Measurements from ENCODE around the gene ZNF688. TPM values are rescaled to one million over a fixed set of nuclear protein-coding genes. Genes with fewer than 3 reads are reported as not detected.

Gene ZNF688
- total RNA-seq, 1 experiment from 2014 or later, result 3.6 TPM

DNA sequence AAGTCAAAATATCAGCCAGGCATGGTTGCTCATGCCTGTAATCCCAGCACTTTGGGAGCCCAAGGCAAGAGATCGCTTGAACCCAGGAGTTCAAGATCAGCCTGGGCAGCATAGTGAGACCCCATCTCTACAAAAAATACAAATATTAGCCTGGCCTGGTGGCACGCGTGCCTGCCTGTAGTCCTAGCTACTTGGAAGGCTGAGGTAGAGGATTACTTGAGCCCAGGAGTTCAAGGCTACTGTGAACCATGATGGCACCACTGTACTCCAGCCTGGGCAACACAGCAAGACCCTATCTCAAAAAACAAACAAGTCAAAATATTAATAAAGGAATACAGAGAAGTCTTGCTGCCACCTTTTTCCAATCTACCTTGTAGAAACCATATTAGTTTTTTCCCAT lies 34.5 kb upstream of the ZNF688 start:
- ATAC-seq (no peak), DNase-seq (ENCODE audit: low read depth, low spot score) (no peak)
- TF ChIP-seq RAD21 (IDR thresholded peaks at IDR 0.05; ENCODE audit: low read depth) (no peak), POLR2A (IDR thresholded peaks at IDR 0.05; ENCODE audit: borderline replicate concordance, extremely low read depth, insufficient read depth, insufficient read length) (no peak), TCF7L2 (IDR thresholded peaks at IDR 0.05; ENCODE audit: borderline replicate concordance, extremely low read depth, insufficient read depth, insufficient read length) (no peak), POLR2AphosphoS5 (IDR thresholded peaks at IDR 0.05; ENCODE audit: low read depth, low read length) (no peak), CTCF (IDR thresholded peaks at IDR 0.05 in 2 of 3, conservative IDR thresholded peaks at IDR 0.05 in 1 of 3; ENCODE audit: borderline replicate concordance in 1 of 3, insufficient read depth in 1 of 3, low read depth in 2 of 3, low read length in 2 of 3) (no peak), ATF3 (IDR thresholded peaks at IDR 0.05) (no peak)
- Histone ChIP-seq H3K4me3 (replicated peaks in 1 of 2; ENCODE audit: low read depth in 1 of 2, low read length in 2 of 2) (no peak overlapping the region), H3K27me3 (ENCODE audit: insufficient read depth, low read length) (no peaks in the 10 kb centered on the region), H3K4me2 (ENCODE audit: low read length) (no peak overlapping the region), H3K79me2 (ENCODE audit: insufficient read depth, low read length) (peaks cover 16% of the 10 kb centered on the region), H3K4me1 (ENCODE audit: control insufficient read depth in 1 of 2, insufficient read depth in 2 of 2, low read length in 2 of 2) (peaks cover 9 to 14% of the 10 kb centered on the region in 2 experiments; a peak in 2 of 4 replicates), H3K36me3 (ENCODE audit: control insufficient read depth in 1 of 2, insufficient read depth in 2 of 2, low read length in 2 of 2) (peaks cover 12 to 14% of the 10 kb centered on the region in 2 experiments; a peak in 3 of 4 replicates), H3K9me3 (ENCODE audit: control insufficient read depth in 1 of 2, insufficient read depth in 1 of 2, low read depth in 1 of 2, low read length in 2 of 2) (no peaks in the 10 kb centered on the region), H3K9me2 (ENCODE audit: insufficient read depth) (no peaks in the 10 kb centered on the region), H3K9ac (ENCODE audit: low read length) (no peak overlapping the region), H4K20me1 (ENCODE audit: insufficient read depth) (no peaks in the 10 kb centered on the region), H2AFZ (ENCODE audit: low read depth, low read length, poor library complexity, severe bottlenecking) (no peak overlapping the region), H3K27ac (ENCODE audit: low read depth, low read length) (no peak overlapping the region)
- ChIA-PET CTCF (no interaction called here), RAD21 (ENCODE audit: low non-redundant PET in 1 of 2, low total read pairs in 2 of 2, uncharacterized antibody in 2 of 2, unreplicated experiment in 2 of 2) (no interaction called here), POLR2A (interaction anchor here (0.7 kb wide), 1 partner anchor 11 kb away, joined by 3 read pairs; no protein-coding TSS in a partner anchor)
- BruUV-seq (replicated peaks), result no TSS peak
- intact Hi-C loops (cut with micrococcal nuclease), result no loop called here

- BruUV-seq (replicated peaks), result no TSS peak
- ChIA-PET POLR2A (interaction anchor here (0.7 kb wide), 1 partner anchor 10 kb away, joined by 3 read pairs; no protein-coding TSS in a partner anchor), RAD21 (ENCODE audit: low non-redundant PET in 1 of 2, low total read pairs in 2 of 2, uncharacterized antibody in 2 of 2, unreplicated experiment in 2 of 2) (no interaction called here), CTCF (no interaction called here)
- Histone ChIP-seq H3K4me1 (ENCODE audit: control insufficient read depth in 1 of 2, insufficient read depth in 2 of 2, low read length in 2 of 2) (peaks cover 6 to 8% of the 10 kb centered on the region in 2 experiments; a peak in 2 of 4 replicates), H3K4me3 (replicated peaks in 1 of 2; ENCODE audit: low read depth in 1 of 2, low read length in 2 of 2) (no peak overlapping the region), H3K9ac (ENCODE audit: low read length) (no peak overlapping the region), H3K36me3 (ENCODE audit: control insufficient read depth in 1 of 2, insufficient read depth in 2 of 2, low read length in 2 of 2) (peaks cover 12 to 14% of the 10 kb centered on the region in 2 experiments; a peak in 3 of 4 replicates), H3K27ac (ENCODE audit: low read depth, low read length) (no peak overlapping the region), H3K9me2 (ENCODE audit: insufficient read depth) (no peaks in the 10 kb centered on the region), H3K4me2 (ENCODE audit: low read length) (no peak overlapping the region), H4K20me1 (ENCODE audit: insufficient read depth) (no peaks in the 10 kb centered on the region), H3K9me3 (ENCODE audit: control insufficient read depth in 1 of 2, insufficient read depth in 1 of 2, low read depth in 1 of 2, low read length in 2 of 2) (no peaks in the 10 kb centered on the region), H2AFZ (ENCODE audit: low read depth, low read length, poor library complexity, severe bottlenecking) (no peak overlapping the region), H3K27me3 (ENCODE audit: insufficient read depth, low read length) (no peaks in the 10 kb centered on the region), H3K79me2 (ENCODE audit: insufficient read depth, low read length) (peaks cover 16% of the 10 kb centered on the region)
- DNase-seq (ENCODE audit: low read depth, low spot score) (no peak), ATAC-seq (no peak)
- intact Hi-C loops (cut with micrococcal nuclease), result no loop called here
- no peak for TF ChIP-seq CTCF (IDR thresholded peaks at IDR 0.05 in 2 of 3, conservative IDR thresholded peaks at IDR 0.05 in 1 of 3; ENCODE audit: borderline replicate concordance in 1 of 3, insufficient read depth in 1 of 3, low read depth in 2 of 3, low read length in 2 of 3)
- TF ChIP-seq, protein P1, sequence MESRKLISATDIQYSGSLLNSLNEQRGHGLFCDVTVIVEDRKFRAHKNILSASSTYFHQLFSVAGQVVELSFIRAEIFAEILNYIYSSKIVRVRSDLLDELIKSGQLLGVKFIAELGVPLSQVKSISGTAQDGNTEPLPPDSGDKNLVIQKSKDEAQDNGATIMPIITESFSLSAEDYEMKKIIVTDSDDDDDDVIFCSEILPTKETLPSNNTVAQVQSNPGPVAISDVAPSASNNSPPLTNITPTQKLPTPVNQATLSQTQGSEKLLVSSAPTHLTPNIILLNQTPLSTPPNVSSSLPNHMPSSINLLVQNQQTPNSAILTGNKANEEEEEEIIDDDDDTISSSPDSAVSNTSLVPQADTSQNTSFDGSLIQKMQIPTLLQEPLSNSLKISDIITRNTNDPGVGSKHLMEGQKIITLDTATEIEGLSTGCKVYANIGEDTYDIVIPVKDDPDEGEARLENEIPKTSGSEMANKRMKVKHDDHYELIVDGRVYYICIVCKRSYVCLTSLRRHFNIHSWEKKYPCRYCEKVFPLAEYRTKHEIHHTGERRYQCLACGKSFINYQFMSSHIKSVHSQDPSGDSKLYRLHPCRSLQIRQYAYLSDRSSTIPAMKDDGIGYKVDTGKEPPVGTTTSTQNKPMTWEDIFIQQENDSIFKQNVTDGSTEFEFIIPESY (IDR thresholded peaks at IDR 0.05; ENCODE audit: extremely low read depth, insufficient replicate concordance, low read length), result no peak
- no peak for TF ChIP-seq SRF (IDR thresholded peaks at IDR 0.05; ENCODE audit: low read depth)
- TF ChIP-seq EZH2phosphoT487 (IDR thresholded peaks at IDR 0.05; ENCODE audit: borderline replicate concordance), result no peak
- no peak for TF ChIP-seq POLR2AphosphoS5 (IDR thresholded peaks at IDR 0.05; ENCODE audit: low read depth, low read length)
- TF ChIP-seq MAX (IDR thresholded peaks at IDR 0.05), result no peak
- TF ChIP-seq YY1 (IDR thresholded peaks at IDR 0.05; ENCODE audit: extremely low read depth, insufficient replicate concordance, low read depth, low read length), result no peak
- TF ChIP-seq SP1 (IDR thresholded peaks at IDR 0.05; ENCODE audit: low read depth), result no peak
These were observed 33.6 kb upstream of the ZNF688 start for GRCh38 chr16:30605158-30605557.

Measured in HCT116 (cell line).